OCI-LY1 (cell line): ENCODE measurements around the gene CDH23.
A peak's percentile ranks its signal among the peaks of the same experiment; 100 is the strongest.

Source experiments
- H2AFZ ChIP-seq: fragments of 200-600 bp; sonication (generic), shearing (Covaris generic); 2 replicates; pipeline ENCODE4 v1.6.0; 2014; ENCODE audit warnings: antibody characterized with exemption, mild to moderate bottlenecking, low read length
- H3F3A ChIP-seq: fragments of 200-600 bp; sonication (generic), shearing (Covaris generic); 2 replicates; pipeline ENCODE4 v1.6.0; 2014; ENCODE audit warnings: mild to moderate bottlenecking, antibody characterized with exemption, low read length, moderate library complexity; ENCODE audit not compliant: insufficient read depth
- H3K27ac ChIP-seq: fragments of 200-600 bp; sonication (generic); 2 replicates; pipeline ENCODE4 v1.5.1; 2014; ENCODE audit warnings: low read length, mixed run types, mild to moderate bottlenecking, low read depth; ENCODE audit not compliant: poor library complexity, severe bottlenecking
- H3K27me3 ChIP-seq: fragments of 200-600 bp; sonication (generic); 2 replicates; pipeline ENCODE4 v1.6.0; 2014; ENCODE audit warnings: antibody characterized with exemption, mild to moderate bottlenecking, low read length, moderate library complexity; ENCODE audit not compliant: insufficient read depth
- H3K36me3 ChIP-seq: fragments of 200-600 bp; sonication (generic); 2 replicates; pipeline ENCODE4 v1.6.1; 2014; ENCODE audit warnings: mild to moderate bottlenecking, antibody characterized with exemption, low read length, moderate library complexity, mixed read lengths; ENCODE audit not compliant: insufficient read depth
- H3K4me1 ChIP-seq: fragments of 200-600 bp; sonication (generic); 2 replicates; pipeline ENCODE4 v1.5.1; 2014; ENCODE audit warnings: mild to moderate bottlenecking, low read length, moderate library complexity; ENCODE audit not compliant: insufficient read depth, severe bottlenecking
- H3K4me2 ChIP-seq: fragments of 200-600 bp; sonication (generic), shearing (Covaris generic); 2 replicates; pipeline ENCODE4 v1.6.1; 2014; ENCODE audit warnings: low read length
- H3K4me3 ChIP-seq: fragments of 200-600 bp; sonication (generic); 2 replicates; pipeline ENCODE4 v1.5.1; 2014; ENCODE audit warnings: low read length, low read depth, mild to moderate bottlenecking, mixed read lengths; ENCODE audit not compliant: poor library complexity, severe bottlenecking
- H3K79me2 ChIP-seq: fragments of 200-600 bp; shearing (Covaris generic); 2 replicates; pipeline ENCODE4 v1.6.1; 2016; ENCODE audit warnings: mixed run types, low read length, mixed read lengths; ENCODE audit not compliant: insufficient read depth
- H3K9ac ChIP-seq: fragments of 200-600 bp; sonication (generic), shearing (Covaris generic); 2 replicates; pipeline ENCODE4 v1.6.1; 2014; ENCODE audit warnings: mild to moderate bottlenecking, low read length, mixed read lengths
- H3K9me2 ChIP-seq: fragments of 200-600 bp; sonication (generic), shearing (Covaris generic); 2 replicates; pipeline ENCODE4 v1.6.1; 2014; ENCODE audit warnings: low read depth, mild to moderate bottlenecking, low read length, mixed read lengths
- H3K9me3 ChIP-seq: fragments of 200-600 bp; shearing (Covaris generic); 2 replicates; pipeline ENCODE4 v1.6.1; 2014; ENCODE audit warnings: low read length, mixed read lengths
- H4K20me1 ChIP-seq: fragments of 200-600 bp; sonication (generic), shearing (Covaris generic); 2 replicates; pipeline ENCODE4 v1.6.0; 2016; ENCODE audit warnings: mild to moderate bottlenecking, low read length; ENCODE audit not compliant: insufficient read depth
- CTCF ChIP-seq: fragments of 200-600 bp; sonication (generic), shearing (Covaris generic); IDR thresholded peaks from 2 replicates; pipeline ENCODE4 v1.5.1; 2017; ENCODE audit warnings: mild to moderate bottlenecking, antibody characterized with exemption, low read length, moderate library complexity, mixed read lengths
- EZH2 ChIP-seq: fragments of 200-600 bp; sonication (generic), shearing (Covaris generic); IDR thresholded peaks from 2 replicates; pipeline ENCODE4 v1.8.0; 2017; ENCODE audit warnings: borderline replicate concordance, mixed run types, mild to moderate bottlenecking, antibody characterized with exemption, low read length, moderate library complexity, mixed read lengths

CDH23 gene

GRCh38 chr10:71646592-71647292, 250.0 kb downstream of the CDH23 start:
- no peaks in the 10 kb centered on the region for H3K9me2 ChIP-seq
- no peak for TF ChIP-seq EZH2
- no peak for TF ChIP-seq CTCF
- H3F3A ChIP-seq, result no peaks in the 10 kb centered on the region
- H3K36me3 ChIP-seq, result no peaks in the 10 kb centered on the region
- no peaks in the 10 kb centered on the region for H3K9me3 ChIP-seq
- no peaks in the 10 kb centered on the region for H3K79me2 ChIP-seq
- H3K27me3 ChIP-seq, result no peaks in the 10 kb centered on the region
- H3K4me2 ChIP-seq, result no peak overlapping the region
- H3K4me1 ChIP-seq, result peaks cover 33% of the 10 kb centered on the region
- H3K4me3 ChIP-seq, result no peak overlapping the region
- no peak overlapping the region for H3K27ac ChIP-seq
- H3K9ac ChIP-seq, result no peak overlapping the region
- no peak overlapping the region for H2AFZ ChIP-seq
- H4K20me1 ChIP-seq, result no peaks in the 10 kb centered on the region

GRCh38 chr10:71647526-71648253, 251.0 kb downstream of the CDH23 start:
- H3K9ac ChIP-seq, result no peak overlapping the region; the same call in 1 of the 2 replicates
- no peaks in the 10 kb centered on the region for H4K20me1 ChIP-seq
- H3K27ac ChIP-seq, result peak overlapping the region; percentile 94
- H3K79me2 ChIP-seq, result no peaks in the 10 kb centered on the region
- no peaks in the 10 kb centered on the region for H3K9me3 ChIP-seq
- peak; percentile 70 for TF ChIP-seq CTCF
- TF ChIP-seq EZH2, result no peak
- H3K4me2 ChIP-seq, result no peak overlapping the region
- H3K4me1 ChIP-seq, result peaks cover 33% of the 10 kb centered on the region
- H3K9me2 ChIP-seq, result no peaks in the 10 kb centered on the region
- H2AFZ ChIP-seq, result no peak overlapping the region
- no peaks in the 10 kb centered on the region for H3K36me3 ChIP-seq
- no peak overlapping the region for H3K4me3 ChIP-seq
- H3F3A ChIP-seq, result no peaks in the 10 kb centered on the region
- no peaks in the 10 kb centered on the region for H3K27me3 ChIP-seq

GRCh38 chr10:71648254-71648932, 251.7 kb downstream of the CDH23 start:
- Histone ChIP-seq H3K4me1 (peaks cover 33% of the 10 kb centered on the region), H3K9me3 (no peaks in the 10 kb centered on the region), H3K36me3 (no peaks in the 10 kb centered on the region), H3K27ac (peak overlapping the region; percentile 94), H3K4me2 (no peak overlapping the region), H2AFZ (no peak overlapping the region), H3K27me3 (no peaks in the 10 kb centered on the region; the same call in 1 of the 2 replicates), H3K9ac (no peak overlapping the region; the same call in 1 of the 2 replicates), H3K9me2 (no peaks in the 10 kb centered on the region), H4K20me1 (no peaks in the 10 kb centered on the region), H3K79me2 (no peaks in the 10 kb centered on the region), H3K4me3 (no peak overlapping the region), H3F3A (no peaks in the 10 kb centered on the region)
- TF ChIP-seq CTCF, result no peak
- TF ChIP-seq EZH2, result no peak
